GM23338 (cell line): Measurements from ENCODE around the gene RASAL3. TPM values are rescaled to one million over a fixed set of nuclear protein-coding genes. Genes with fewer than 3 reads are reported as not detected.

Experiments used
- CREB1 ChIP-seq: fragments of 250-450 bp; sonication (Bioruptor Pico); IDR thresholded peaks from 2 replicates; pipeline ENCODE4 v1.5.0; 2020; ENCODE audit warnings: low read depth, mild to moderate bottlenecking, moderate library complexity
- EZH2 ChIP-seq: fragments of 200-600 bp; sonication (generic); IDR thresholded peaks from one replicate; pipeline ENCODE4 v1.8.0; 2017; ENCODE audit warnings: antibody characterized with exemption, mild to moderate bottlenecking, low read depth; ENCODE audit not compliant: unreplicated experiment
- JUNB ChIP-seq: IDR thresholded peaks from one replicate; pipeline ENCODE4 v1.6.1; 2016; ENCODE audit warnings: antibody characterized with exemption; ENCODE audit not compliant: unreplicated experiment
- POLR2AphosphoS5 ChIP-seq: IDR thresholded peaks from 2 replicates; pipeline ENCODE4 v1.6.1; 2016; ENCODE audit warnings: antibody characterized with exemption, low read depth
- STAT1 ChIP-seq: IDR thresholded peaks from one replicate; pipeline ENCODE4 v1.6.1; 2016; ENCODE audit warnings: antibody characterized with exemption; ENCODE audit not compliant: unreplicated experiment
- ZNF331 ChIP-seq: fragments of 250-450 bp; sonication (Bioruptor Pico); IDR thresholded peaks from 2 replicates; pipeline ENCODE4 v1.5.0; 2020; ENCODE audit warnings: low read depth, mild to moderate bottlenecking, moderate library complexity
- polyA plus RNA-seq: library from polyadenylated mRNA; unstranded; fragments of >200 nt; fragmentation: Nextera tagmentation; extraction: Ambion mirVana; gene quantifications from 2 replicates; pipeline ENCODE4 v1.2.1, GENCODE V29; 2016
- total RNA-seq: library from RNA; depleted of rRNA; stranded (reverse); fragments of >200 nt; shearing (Covaris generic); gene quantifications from 2 replicates; pipeline ENCODE4 v1.2.3, GENCODE V29; 2014
- TF ChIP-seq, protein P1 (sequence below): fragments of 250-450 bp; sonication (Bioruptor Pico); IDR thresholded peaks from 2 replicates; pipeline ENCODE4 v1.5.0; 2020; ENCODE audit warnings: mild to moderate bottlenecking, moderate library complexity
- TF ChIP-seq, protein P2 (sequence below): IDR thresholded peaks from 2 replicates; pipeline ENCODE4 v1.6.1; 2016; ENCODE audit warnings: antibody characterized with exemption

The RASAL3 gene
- total and polyA plus RNA-seq, 2 experiments from 2014 or later = 1.8 to 1.9 TPM

DNA sequence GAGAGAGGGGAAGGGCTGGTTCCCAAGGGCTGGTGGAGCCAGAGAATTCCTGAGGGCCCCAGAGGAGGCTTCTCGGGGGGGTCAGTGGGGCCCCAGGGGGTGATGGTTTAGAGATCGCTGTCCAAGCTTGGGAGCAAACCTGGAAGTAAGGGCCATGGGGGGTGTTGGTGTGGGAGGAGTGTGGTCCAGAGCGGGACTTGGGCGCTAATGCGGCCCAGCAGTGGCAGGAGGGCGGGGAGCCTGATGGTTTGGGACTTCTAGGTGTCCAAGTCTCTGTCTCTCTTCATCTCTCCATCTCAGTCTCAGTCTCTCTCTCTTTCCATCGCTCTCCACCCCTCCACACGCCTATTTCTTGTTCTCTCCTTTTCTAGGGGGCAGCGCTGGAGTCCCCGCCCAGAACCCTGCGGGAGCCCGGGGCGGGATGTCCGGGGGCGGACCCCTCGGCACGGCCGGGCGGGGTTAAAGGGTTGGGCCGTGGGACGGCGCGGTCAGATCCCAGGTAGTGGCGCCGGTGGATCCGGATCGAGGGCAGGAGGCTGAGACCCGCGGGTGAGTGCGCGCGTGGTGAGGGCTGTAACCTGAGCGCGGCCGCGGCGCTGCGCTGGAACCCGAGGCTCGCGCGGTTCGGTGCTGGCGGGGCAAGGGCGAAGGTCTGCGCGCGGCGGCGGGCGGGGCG lies 43.8 kb upstream of the RASAL3 start, which contains the start of gene CYP4F22 (continued):
- TF ChIP-seq STAT1 = no peak
- TF ChIP-seq EZH2 = no peak
- TF ChIP-seq, protein P1, sequence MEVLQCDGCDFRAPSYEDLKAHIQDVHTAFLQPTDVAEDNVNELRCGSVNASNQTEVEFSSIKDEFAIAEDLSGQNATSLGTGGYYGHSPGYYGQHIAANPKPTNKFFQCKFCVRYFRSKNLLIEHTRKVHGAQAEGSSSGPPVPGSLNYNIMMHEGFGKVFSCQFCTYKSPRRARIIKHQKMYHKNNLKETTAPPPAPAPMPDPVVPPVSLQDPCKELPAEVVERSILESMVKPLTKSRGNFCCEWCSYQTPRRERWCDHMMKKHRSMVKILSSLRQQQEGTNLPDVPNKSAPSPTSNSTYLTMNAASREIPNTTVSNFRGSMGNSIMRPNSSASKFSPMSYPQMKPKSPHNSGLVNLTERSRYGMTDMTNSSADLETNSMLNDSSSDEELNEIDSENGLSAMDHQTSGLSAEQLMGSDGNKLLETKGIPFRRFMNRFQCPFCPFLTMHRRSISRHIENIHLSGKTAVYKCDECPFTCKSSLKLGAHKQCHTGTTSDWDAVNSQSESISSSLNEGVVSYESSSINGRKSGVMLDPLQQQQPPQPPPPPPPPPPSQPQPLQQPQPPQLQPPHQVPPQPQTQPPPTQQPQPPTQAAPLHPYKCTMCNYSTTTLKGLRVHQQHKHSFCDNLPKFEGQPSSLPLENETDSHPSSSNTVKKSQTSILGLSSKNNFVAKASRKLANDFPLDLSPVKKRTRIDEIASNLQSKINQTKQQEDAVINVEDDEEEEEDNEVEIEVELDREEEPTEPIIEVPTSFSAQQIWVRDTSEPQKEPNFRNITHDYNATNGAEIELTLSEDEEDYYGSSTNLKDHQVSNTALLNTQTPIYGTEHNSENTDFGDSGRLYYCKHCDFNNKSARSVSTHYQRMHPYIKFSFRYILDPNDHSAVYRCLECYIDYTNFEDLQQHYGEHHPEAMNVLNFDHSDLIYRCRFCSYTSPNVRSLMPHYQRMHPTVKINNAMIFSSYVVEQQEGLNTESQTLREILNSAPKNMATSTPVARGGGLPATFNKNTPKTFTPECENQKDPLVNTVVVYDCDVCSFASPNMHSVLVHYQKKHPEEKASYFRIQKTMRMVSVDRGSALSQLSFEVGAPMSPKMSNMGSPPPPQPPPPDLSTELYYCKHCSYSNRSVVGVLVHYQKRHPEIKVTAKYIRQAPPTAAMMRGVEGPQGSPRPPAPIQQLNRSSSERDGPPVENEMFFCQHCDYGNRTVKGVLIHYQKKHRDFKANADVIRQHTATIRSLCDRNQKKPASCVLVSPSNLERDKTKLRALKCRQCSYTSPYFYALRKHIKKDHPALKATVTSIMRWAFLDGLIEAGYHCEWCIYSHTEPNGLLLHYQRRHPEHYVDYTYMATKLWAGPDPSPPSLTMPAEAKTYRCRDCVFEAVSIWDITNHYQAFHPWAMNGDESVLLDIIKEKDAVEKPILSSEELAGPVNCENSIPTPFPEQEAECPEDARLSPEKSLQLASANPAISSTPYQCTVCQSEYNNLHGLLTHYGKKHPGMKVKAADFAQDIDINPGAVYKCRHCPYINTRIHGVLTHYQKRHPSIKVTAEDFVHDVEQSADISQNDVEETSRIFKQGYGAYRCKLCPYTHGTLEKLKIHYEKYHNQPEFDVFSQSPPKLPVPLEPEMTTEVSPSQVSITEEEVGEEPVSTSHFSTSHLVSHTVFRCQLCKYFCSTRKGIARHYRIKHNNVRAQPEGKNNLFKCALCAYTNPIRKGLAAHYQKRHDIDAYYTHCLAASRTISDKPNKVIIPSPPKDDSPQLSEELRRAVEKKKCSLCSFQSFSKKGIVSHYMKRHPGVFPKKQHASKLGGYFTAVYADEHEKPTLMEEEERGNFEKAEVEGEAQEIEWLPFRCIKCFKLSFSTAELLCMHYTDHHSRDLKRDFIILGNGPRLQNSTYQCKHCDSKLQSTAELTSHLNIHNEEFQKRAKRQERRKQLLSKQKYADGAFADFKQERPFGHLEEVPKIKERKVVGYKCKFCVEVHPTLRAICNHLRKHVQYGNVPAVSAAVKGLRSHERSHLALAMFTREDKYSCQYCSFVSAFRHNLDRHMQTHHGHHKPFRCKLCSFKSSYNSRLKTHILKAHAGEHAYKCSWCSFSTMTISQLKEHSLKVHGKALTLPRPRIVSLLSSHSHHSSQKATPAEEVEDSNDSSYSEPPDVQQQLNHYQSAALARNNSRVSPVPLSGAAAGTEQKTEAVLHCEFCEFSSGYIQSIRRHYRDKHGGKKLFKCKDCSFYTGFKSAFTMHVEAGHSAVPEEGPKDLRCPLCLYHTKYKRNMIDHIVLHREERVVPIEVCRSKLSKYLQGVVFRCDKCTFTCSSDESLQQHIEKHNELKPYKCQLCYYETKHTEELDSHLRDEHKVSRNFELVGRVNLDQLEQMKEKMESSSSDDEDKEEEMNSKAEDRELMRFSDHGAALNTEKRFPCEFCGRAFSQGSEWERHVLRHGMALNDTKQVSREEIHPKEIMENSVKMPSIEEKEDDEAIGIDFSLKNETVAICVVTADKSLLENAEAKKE (CRISPR knock-in tag) = no peak
- TF ChIP-seq, protein P2, sequence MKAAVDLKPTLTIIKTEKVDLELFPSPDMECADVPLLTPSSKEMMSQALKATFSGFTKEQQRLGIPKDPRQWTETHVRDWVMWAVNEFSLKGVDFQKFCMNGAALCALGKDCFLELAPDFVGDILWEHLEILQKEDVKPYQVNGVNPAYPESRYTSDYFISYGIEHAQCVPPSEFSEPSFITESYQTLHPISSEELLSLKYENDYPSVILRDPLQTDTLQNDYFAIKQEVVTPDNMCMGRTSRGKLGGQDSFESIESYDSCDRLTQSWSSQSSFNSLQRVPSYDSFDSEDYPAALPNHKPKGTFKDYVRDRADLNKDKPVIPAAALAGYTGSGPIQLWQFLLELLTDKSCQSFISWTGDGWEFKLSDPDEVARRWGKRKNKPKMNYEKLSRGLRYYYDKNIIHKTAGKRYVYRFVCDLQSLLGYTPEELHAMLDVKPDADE = no peak
- TF ChIP-seq JUNB = no peak
- no peak for TF ChIP-seq ZNF331 (CRISPR knock-in tag)
- TF ChIP-seq POLR2AphosphoS5 = no peak
- TF ChIP-seq CREB1 (CRISPR knock-in tag) = no peak
